ENCODE data around the gene GFOD2.

DNA sequence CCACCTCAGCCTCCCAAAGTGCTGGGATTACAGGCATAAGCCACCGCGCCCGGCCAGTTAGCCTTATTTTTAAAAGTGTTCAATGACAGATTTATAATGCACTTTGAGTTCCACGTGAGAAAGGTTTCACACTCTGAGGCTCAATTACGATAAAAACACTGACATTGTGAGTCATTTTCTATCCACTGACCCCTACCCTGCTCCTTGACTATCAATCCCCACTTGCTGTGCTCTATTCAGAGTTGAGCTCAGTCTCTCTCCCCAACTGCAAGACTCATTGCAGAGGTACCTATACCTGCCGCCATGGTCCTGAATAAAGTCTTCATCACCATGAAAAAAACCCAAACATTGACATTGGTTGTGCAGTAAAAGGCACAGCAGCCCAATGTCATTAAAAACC lies 8.5 kb downstream of the GFOD2 start:
- TF ChIP-seq POLR2A (IDR thresholded peaks at IDR 0.05; ENCODE audit: low read depth) (no peak), EP300 (IDR thresholded peaks at IDR 0.05) (no peak), POLR2AphosphoS5 (IDR thresholded peaks at IDR 0.05) (no peak)
- TF ChIP-seq, protein P1, sequence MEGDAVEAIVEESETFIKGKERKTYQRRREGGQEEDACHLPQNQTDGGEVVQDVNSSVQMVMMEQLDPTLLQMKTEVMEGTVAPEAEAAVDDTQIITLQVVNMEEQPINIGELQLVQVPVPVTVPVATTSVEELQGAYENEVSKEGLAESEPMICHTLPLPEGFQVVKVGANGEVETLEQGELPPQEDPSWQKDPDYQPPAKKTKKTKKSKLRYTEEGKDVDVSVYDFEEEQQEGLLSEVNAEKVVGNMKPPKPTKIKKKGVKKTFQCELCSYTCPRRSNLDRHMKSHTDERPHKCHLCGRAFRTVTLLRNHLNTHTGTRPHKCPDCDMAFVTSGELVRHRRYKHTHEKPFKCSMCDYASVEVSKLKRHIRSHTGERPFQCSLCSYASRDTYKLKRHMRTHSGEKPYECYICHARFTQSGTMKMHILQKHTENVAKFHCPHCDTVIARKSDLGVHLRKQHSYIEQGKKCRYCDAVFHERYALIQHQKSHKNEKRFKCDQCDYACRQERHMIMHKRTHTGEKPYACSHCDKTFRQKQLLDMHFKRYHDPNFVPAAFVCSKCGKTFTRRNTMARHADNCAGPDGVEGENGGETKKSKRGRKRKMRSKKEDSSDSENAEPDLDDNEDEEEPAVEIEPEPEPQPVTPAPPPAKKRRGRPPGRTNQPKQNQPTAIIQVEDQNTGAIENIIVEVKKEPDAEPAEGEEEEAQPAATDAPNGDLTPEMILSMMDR (IDR thresholded peaks at IDR 0.05) = no peak
